Naive thymus-derived CD4-positive, alpha-beta T cell (primary cell): ENCODE results near the gene PTPN4. TPM values are rescaled to one million over a fixed set of nuclear protein-coding genes. Genes with fewer than 3 reads are reported as not detected.
A peak's percentile ranks its signal among the peaks of the same experiment; 100 is the strongest.

Experiments
- ATAC-seq: fragments of 150-1000 bp; cut with Tn5 transposase; 2 replicates; pipeline ENCODE4 v1.10.0; 2021; ENCODE audit warnings: mild to moderate bottlenecking, moderate library complexity
- CTCF ChIA-PET: fragments of 350-600 bp; sonication (Branson Sonifier 250); formaldehyde crosslinking; loops from one replicate; lab custom pipeline; 2021; ENCODE audit warnings: antibody characterized with exemption; lab: Charles Lee
- POLR2A ChIA-PET: fragments of 350-600 bp; sonication (Branson Sonifier 250); formaldehyde crosslinking; loops from one replicate; lab custom pipeline; 2021; ENCODE audit warnings: antibody characterized with exemption, inconsistent platforms; lab: Charles Lee
- DNase-seq, 9 donors: peaks; one replicate each; pipeline versions ENCODE4 v3.0.0 to v3.0.0-alpha.2; 2020 to 2022; ENCODE audit warnings: mixed read lengths in 1 of 9
- H3K27ac ChIP-seq: one replicate; pipeline ENCODE4 v1.7.0; 2013; ENCODE audit warnings: mild to moderate bottlenecking, low read depth, low read length, moderate library complexity
- H3K27me3 ChIP-seq, 2 donors: one replicate each; pipeline ENCODE4 v1.7.0; 2013; ENCODE audit warnings: low read length in 2 of 2, mild to moderate bottlenecking in 2 of 2, moderate library complexity in 2 of 2; ENCODE audit not compliant: control insufficient read depth in 2 of 2, insufficient read depth in 2 of 2
- H3K36me3 ChIP-seq, 3 experiments: 1 replicate in 2 of 3; 2 replicates in 1 of 3; pipeline ENCODE4 v1.7.0; 2013; ENCODE audit warnings: low read length in 3 of 3, mild to moderate bottlenecking in 3 of 3, moderate library complexity in 1 of 3; ENCODE audit not compliant: insufficient read depth in 3 of 3, control insufficient read depth in 2 of 3
- H3K4me1 ChIP-seq, 2 donors: one replicate each; pipeline ENCODE4 v1.7.0; 2013; ENCODE audit warnings: low read length in 2 of 2, mild to moderate bottlenecking in 2 of 2, moderate library complexity in 1 of 2; ENCODE audit not compliant: control insufficient read depth in 2 of 2, insufficient read depth in 2 of 2
- H3K4me3 ChIP-seq: 2 replicates; pipeline ENCODE4 v1.7.0; 2013; ENCODE audit warnings: mild to moderate bottlenecking, low read length
- H3K9me3 ChIP-seq, 3 experiments: 1 replicate in 2 of 3; 2 replicates in 1 of 3; pipeline ENCODE4 v1.7.0; 2013; ENCODE audit warnings: low read length in 3 of 3; ENCODE audit not compliant: control insufficient read depth in 2 of 3
- H3K27ac Mint-ChIP-seq, 9 donors: one replicate each; pipeline ENCODE4 v1.8.0; 2020 to 2022; ENCODE audit warnings: mixed read lengths in 9 of 9, mild to moderate bottlenecking in 8 of 9, moderate library complexity in 5 of 9, inconsistent platforms in 2 of 9
- H3K27me3 Mint-ChIP-seq, 5 donors: one replicate each; pipeline ENCODE4 v1.8.0; 2021 to 2022; ENCODE audit warnings: mixed read lengths in 5 of 5, mild to moderate bottlenecking in 1 of 5
- H3K36me3 Mint-ChIP-seq, 5 donors: one replicate each; pipeline ENCODE4 v1.8.0; 2020 to 2022; ENCODE audit warnings: mixed read lengths in 5 of 5, mild to moderate bottlenecking in 3 of 5, inconsistent platforms in 1 of 5
- H3K4me1 Mint-ChIP-seq, 7 donors: one replicate each; pipeline ENCODE4 v1.8.0; 2020 to 2022; ENCODE audit warnings: mixed read lengths in 7 of 7, mild to moderate bottlenecking in 3 of 7, inconsistent platforms in 1 of 7
- H3K4me3 Mint-ChIP-seq, 10 donors: one replicate each; pipeline ENCODE4 v1.8.0; 2020 to 2022; ENCODE audit warnings: mild to moderate bottlenecking in 10 of 10, mixed read lengths in 10 of 10, moderate library complexity in 6 of 10, inconsistent platforms in 2 of 10
- H3K9me3 Mint-ChIP-seq, 11 donors: one replicate each; pipeline ENCODE4 v1.8.0; 2020 to 2022; ENCODE audit warnings: mixed read lengths in 11 of 11, mild to moderate bottlenecking in 4 of 11, inconsistent platforms in 1 of 11, moderate library complexity in 1 of 11
- intact Hi-C, 2 donors: fragments of 100-400 bp; cut with micrococcal nuclease; formaldehyde crosslinking; loops; one replicate each; pipeline ENCODE4 v1.15.1; 2023
- polyA plus RNA-seq, 2 donors: library from polyadenylated mRNA; unstranded; fragments of 300-500 nt; fragmentation: Illumina TruSeq; gene quantifications; one replicate each; pipeline ENCODE4 v1.2.3, GENCODE V29; 2021
- total RNA-seq, 6 experiments: library from RNA in 5 of 6; stranded (reverse) in 5 of 6; gene quantifications; 1 replicate in 5 of 6; 2 replicates in 1 of 6; pipeline ENCODE4 v1.2.3 and lab custom pipeline; 2021 to 2026

PTPN4 gene
- total and polyA plus RNA-seq, 7 experiments from 2014 or later: 48.9 to 122 (median 76.7) TPM

GRCh38 chr2:119756837-119757236 is 2.9 kb upstream of the PTPN4 start:
- H3K27ac ChIP-seq: no peak overlapping the region
- no peaks in the 10 kb centered on the region for H3K9me3 Mint-ChIP-seq
- H3K4me3 ChIP-seq: no peak overlapping the region
- H3K27me3 Mint-ChIP-seq: peaks cover 0 to 9% (median 0%) of the 10 kb centered on the region in 5 donors
- H3K4me1 ChIP-seq: peaks cover 5 to 6% of the 10 kb centered on the region in 2 donors
- ChIA-PET CTCF (interaction anchor here (0.7 to 5.3 kb wide), 5 partner anchors 65 to 779 kb away, joined by 3 to 88 read pairs (median 3); no protein-coding TSS in a partner anchor), POLR2A (interaction anchor here (1.8 to 2.8 kb wide), 2 partner anchors 70 to 420 kb away, joined by 4 to 8 read pairs; no protein-coding TSS in a partner anchor)
- peak overlapping the region in 6 of 9 donors; percentile 2 to 78 (median 46) for H3K27ac Mint-ChIP-seq
- DNase-seq: peak in 1 of 9 donors; percentile 32
- no peaks in the 10 kb centered on the region for H3K36me3 Mint-ChIP-seq
- H3K9me3 ChIP-seq: no peaks in the 10 kb centered on the region
- intact Hi-C loops: loop anchor here (5.0 to 10.0 kb wide), 5 partner anchors 170 to 920 kb away; partner anchors contain the start of genes C2orf76 (in 1 of the 2) and DBI (in 1 of the 2)
- no peak for ATAC-seq
- no peaks in the 10 kb centered on the region for H3K27me3 ChIP-seq
- no peaks in the 10 kb centered on the region for H3K36me3 ChIP-seq
- H3K4me1 Mint-ChIP-seq: peaks cover 12 to 30% (median 24%) of the 10 kb centered on the region in 7 donors
- H3K4me3 Mint-ChIP-seq: peak overlapping the region in 1 of 10 donors; percentile 35

- Histone ChIP-seq H3K4me3 (peak overlapping the region; percentile 65), H3K4me1 (peaks cover 22 to 25% of the 10 kb centered on the region in 2 donors), H3K9me3 (no peaks in the 10 kb centered on the region), H3K27ac (peak overlapping the region; percentile 71), H3K36me3 (no peaks in the 10 kb centered on the region), H3K27me3 (no peaks in the 10 kb centered on the region)
- DNase-seq (peak in 1 of 9 donors; percentile 7), ATAC-seq (no peak)
- CTCF ChIA-PET: interaction anchor here (1.0 to 3.6 kb wide), 8 partner anchors 10 to 417 kb away, joined by 3 to 18 read pairs (median 4); no protein-coding TSS in a partner anchor
- peaks cover 19 to 45% (median 34%) of the 10 kb centered on the region in 7 donors for H3K4me1 Mint-ChIP-seq
- peak overlapping the region; percentile 86 to 97 (median 94) for H3K4me3 Mint-ChIP-seq
- H3K36me3 Mint-ChIP-seq: peaks cover 0 to 3% (median 0%) of the 10 kb centered on the region in 5 donors
- peak overlapping the region; percentile 60 to 95 (median 91) for H3K27ac Mint-ChIP-seq
- intact Hi-C loops: loop anchor here (1.0 to 10.0 kb wide), 25 partner anchors 14 to 1978 kb away; partner anchors contain the start of genes C2orf76 (in 2 of the 2), DBI (in 2 of the 2), EPB41L5 (in 2 of the 2) and INSIG2 (in 2 of the 2)
- no peaks in the 10 kb centered on the region for H3K9me3 Mint-ChIP-seq
- POLR2A ChIA-PET: interaction anchor here (0.5 to 3.6 kb wide), 22 partner anchors 10 to 464 kb away, joined by 3 to 25 read pairs (median 4); partner anchors contain the start of genes C2orf76, DBI, TMEM177 and TMEM185B
- peaks cover 0 to 4% (median 0%) of the 10 kb centered on the region in 5 donors for H3K27me3 Mint-ChIP-seq
Observed at GRCh38 chr2:119758881-119759450, 756 bp upstream of the PTPN4 start.

GRCh38 chr2:119760237-119760955 is 674 bp downstream of the PTPN4 start:
- POLR2A ChIA-PET: interaction anchor here (0.7 to 3.6 kb wide), 17 partner anchors 10 to 416 kb away, joined by 3 to 25 read pairs (median 5); partner anchors contain the start of genes C2orf76, DBI and TMEM177
- Histone ChIP-seq H3K4me1 (peaks cover 25 to 29% of the 10 kb centered on the region in 2 donors), H3K4me3 (peak overlapping the region; percentile 89), H3K27me3 (no peaks in the 10 kb centered on the region), H3K27ac (peak overlapping the region; percentile 83), H3K36me3 (no peaks in the 10 kb centered on the region), H3K9me3 (no peaks in the 10 kb centered on the region)
- peak overlapping the region; percentile 60 to 82 (median 78) for H3K27ac Mint-ChIP-seq
- peaks cover 0 to under 1% (median 0%) of the 10 kb centered on the region in 11 donors for H3K9me3 Mint-ChIP-seq
- ATAC-seq (peak; percentile 1), DNase-seq (peak in 1 of 9 donors; percentile 36)
- H3K4me3 Mint-ChIP-seq: peak overlapping the region; percentile 81 to 96 (median 90)
- peaks cover 23 to 59% (median 44%) of the 10 kb centered on the region in 7 donors for H3K4me1 Mint-ChIP-seq
- peaks cover 0 to 1% (median 0%) of the 10 kb centered on the region in 5 donors for H3K27me3 Mint-ChIP-seq
- CTCF ChIA-PET: interaction anchor here (0.7 to 3.6 kb wide), 6 partner anchors 10 to 415 kb away, joined by 3 to 18 read pairs (median 3); no protein-coding TSS in a partner anchor
- peaks cover under 1 to 5% (median under 1%) of the 10 kb centered on the region in 5 donors for H3K36me3 Mint-ChIP-seq
- intact Hi-C loops: loop anchor here in 1 of 2 donors (5.0 kb wide), 1 partner anchor 37 kb away; no protein-coding TSS in a partner anchor

- H3K27me3 Mint-ChIP-seq: peaks cover 0 to 1% (median 0%) of the 10 kb centered on the region in 5 donors
- peaks cover 23 to 64% (median 49%) of the 10 kb centered on the region in 7 donors for H3K4me1 Mint-ChIP-seq
- H3K36me3 ChIP-seq: no peaks in the 10 kb centered on the region
- intact Hi-C loops: loop anchor here in 1 of 2 donors (1.0 to 5.0 kb wide), 2 partner anchors 8 to 36 kb away; no protein-coding TSS in a partner anchor
- H3K4me1 ChIP-seq: peaks cover 25 to 29% of the 10 kb centered on the region in 2 donors
- no peak for ATAC-seq
- peaks cover 0 to 4% (median 0%) of the 10 kb centered on the region in 11 donors for H3K9me3 Mint-ChIP-seq
- peaks cover 3 to 9% (median 5%) of the 10 kb centered on the region in 5 donors for H3K36me3 Mint-ChIP-seq
- ChIA-PET POLR2A (interaction anchor here (0.7 to 3.6 kb wide), 7 partner anchors 9 to 245 kb away, joined by 3 to 25 read pairs (median 10); partner anchors contain the start of gene TMEM177), CTCF (interaction anchor here (0.7 to 1.3 kb wide), 4 partner anchors 13 to 121 kb away, joined by 3 read pairs; no protein-coding TSS in a partner anchor)
- H3K9me3 ChIP-seq: no peaks in the 10 kb centered on the region
- peak overlapping the region; percentile 83 for H3K27ac ChIP-seq
- H3K4me3 Mint-ChIP-seq: peak overlapping the region; percentile 81 to 96 (median 90)
- H3K27ac Mint-ChIP-seq: peak overlapping the region; percentile 60 to 82 (median 78)
- peak in 1 of 9 donors; percentile 20 for DNase-seq
- no peaks in the 10 kb centered on the region for H3K27me3 ChIP-seq
- H3K4me3 ChIP-seq: peak overlapping the region; percentile 89
Observed at GRCh38 chr2:119760956-119761275, 1.2 kb downstream of the PTPN4 start.

GRCh38 chr2:119764832-119765231 is 5.1 kb downstream of the PTPN4 start:
- Histone ChIP-seq H3K36me3 (no peaks in the 10 kb centered on the region), H3K27me3 (no peaks in the 10 kb centered on the region), H3K9me3 (no peaks in the 10 kb centered on the region), H3K4me1 (peaks cover 32 to 38% of the 10 kb centered on the region in 2 donors), H3K27ac (no peak overlapping the region), H3K4me3 (no peak overlapping the region)
- Mint-ChIP-seq H3K27me3 (peaks cover 0 to 1% (median 0%) of the 10 kb centered on the region in 5 donors), H3K9me3 (peaks cover 0 to 4% (median 0%) of the 10 kb centered on the region in 11 donors), H3K4me1 (peaks cover 11 to 58% (median 41%) of the 10 kb centered on the region in 7 donors), H3K27ac (peak overlapping the region in 1 of 9 donors; percentile 2), H3K36me3 (peaks cover 3 to 12% (median 7%) of the 10 kb centered on the region in 5 donors), H3K4me3 (peak overlapping the region in 5 of 10 donors; percentile 4 to 94 (median 19))
- ATAC-seq (no peak), DNase-seq (no peak)
- intact Hi-C loops: loop anchor here in 1 of 2 donors (5.0 kb wide), 1 partner anchor 32 kb away; no protein-coding TSS in a partner anchor
- ChIA-PET CTCF (interaction anchor here (0.9 to 1.4 kb wide), 2 partner anchors 59 to 69 kb away, joined by 3 read pairs; no protein-coding TSS in a partner anchor), POLR2A (no interaction called here)
